Activated effector memory CD4-positive, alpha-beta T cell treated with anti-CD3 and anti-CD28 coated beads, Interleukin-2, amount 50 U/mL, for 16 hours (primary cell): Measurements from ENCODE around the gene TAS2R19.
"Not testable (repeated sequence)": the region's sequence is repeated elsewhere in the genome, so short reads cannot be mapped to it uniquely, and the experiment has no call there.

ENCODE experiments used
- DNase-seq: peaks from one replicate; pipeline ENCODE4 v3.0.0-alpha.2; 2020

The TAS2R19 gene

GRCh38 chr12:11022520-11022919 lies at the start of gene TAS2R19:
TSS of gene TAS2R19 (minus strand) at chr12:11022620. CDS start at chr12:11022571, 49 bp downstream.
- no peak for DNase-seq

GRCh38 chr12:11071414-11071813 lies 49.0 kb upstream of the TAS2R19 start:
- DNase-seq = no peak

GRCh38 chr12:11070999-11071398 lies 48.6 kb upstream of the TAS2R19 start:
- no peak for DNase-seq

GRCh38 chr12:11069854-11070365 lies 47.5 kb upstream of the TAS2R19 start:
- no peak for DNase-seq

- DNase-seq = no peak
These were observed 45.1 kb upstream of the TAS2R19 start for GRCh38 chr12:11067514-11067913.

GRCh38 chr12:11062194-11062593 lies 39.8 kb upstream of the TAS2R19 start, which contains the start of gene TAS2R46:
TSS of gene TAS2R46 (minus strand) at chr12:11062294. CDS start at chr12:11062294, 0 bp downstream.
- not testable (repeated sequence) for DNase-seq

- DNase-seq = no peak
These were observed 37.4 kb upstream of the TAS2R19 start for GRCh38 chr12:11059784-11060183.

- DNase-seq = no peak
These were observed 36.6 kb upstream of the TAS2R19 start for GRCh38 chr12:11059041-11059440.

- no peak for DNase-seq
These were observed 32.9 kb upstream of the TAS2R19 start for GRCh38 chr12:11055306-11055705.

GRCh38 chr12:11049806-11050531 lies 27.5 kb upstream of the TAS2R19 start:
- DNase-seq = not testable (repeated sequence)

- DNase-seq = not testable (repeated sequence)
These were observed 18.9 kb upstream of the TAS2R19 start for GRCh38 chr12:11041366-11041765.

GRCh38 chr12:11040162-11040561 lies 17.7 kb upstream of the TAS2R19 start:
- DNase-seq = no peak

GRCh38 chr12:11039171-11039570 lies 16.8 kb upstream of the TAS2R19 start:
- DNase-seq = no peak

GRCh38 chr12:11033959-11034358 lies 11.5 kb upstream of the TAS2R19 start:
- DNase-seq = not testable (repeated sequence)

- DNase-seq = no peak
These were observed 8.9 kb upstream of the TAS2R19 start, which contains the start of gene TAS2R31 for GRCh38 chr12:11031307-11031706. TSS of gene TAS2R31 (minus strand) at chr12:11031407. CDS start at chr12:11031335, 72 bp downstream.

GRCh38 chr12:11026118-11026517 lies 3.7 kb upstream of the TAS2R19 start:
- no peak for DNase-seq

GRCh38 chr12:11023387-11023786 lies 967 bp upstream of the TAS2R19 start:
- no peak for DNase-seq

- DNase-seq = no peak
These were observed 5.5 kb downstream of the TAS2R19 start for GRCh38 chr12:11016937-11017336.

- DNase-seq = no peak
These were observed 6.5 kb downstream of the TAS2R19 start for GRCh38 chr12:11015775-11016430.

- no peak for DNase-seq
These were observed 8.2 kb downstream of the TAS2R19 start for GRCh38 chr12:11014234-11014633.

- no peak for DNase-seq
These were observed 14.8 kb downstream of the TAS2R19 start for GRCh38 chr12:11007608-11008007.

GRCh38 chr12:10998204-10998603 lies 24.2 kb downstream of the TAS2R19 start, which contains the start of gene TAS2R20:
TSS of gene TAS2R20 (minus strand) at chr12:10998304. CDS start at chr12:10997875, 429 bp downstream.
- no peak for DNase-seq

GRCh38 chr12:10994307-10994706 lies 28.1 kb downstream of the TAS2R19 start:
- DNase-seq = no peak

- DNase-seq = no peak
These were observed 33.3 kb downstream of the TAS2R19 start for GRCh38 chr12:10989107-10989506.
